NCI-H510A treated with DMSO at 0.1 percent for 48 hours (cell line): Measurements from ENCODE around the gene MRPL52.
A peak's percentile ranks its signal among the peaks of the same experiment; 100 is the strongest.
"Not testable (repeated sequence)": the region's sequence is repeated elsewhere in the genome, so short reads cannot be mapped to it uniquely, and the experiment has no call there.

Experiments used
- DNase-seq: peaks from one replicate; lab custom pipeline; 2025; lab: John Stamatoyannopoulos, UW

Gene MRPL52

GRCh38 chr14:22829661-22830442, at the start of gene MRPL52:
TSS of gene MRPL52 (plus strand) at chr14:22829887. CDS start at chr14:22829913, 26 bp downstream.
- peak; percentile 78 for DNase-seq

DNA sequence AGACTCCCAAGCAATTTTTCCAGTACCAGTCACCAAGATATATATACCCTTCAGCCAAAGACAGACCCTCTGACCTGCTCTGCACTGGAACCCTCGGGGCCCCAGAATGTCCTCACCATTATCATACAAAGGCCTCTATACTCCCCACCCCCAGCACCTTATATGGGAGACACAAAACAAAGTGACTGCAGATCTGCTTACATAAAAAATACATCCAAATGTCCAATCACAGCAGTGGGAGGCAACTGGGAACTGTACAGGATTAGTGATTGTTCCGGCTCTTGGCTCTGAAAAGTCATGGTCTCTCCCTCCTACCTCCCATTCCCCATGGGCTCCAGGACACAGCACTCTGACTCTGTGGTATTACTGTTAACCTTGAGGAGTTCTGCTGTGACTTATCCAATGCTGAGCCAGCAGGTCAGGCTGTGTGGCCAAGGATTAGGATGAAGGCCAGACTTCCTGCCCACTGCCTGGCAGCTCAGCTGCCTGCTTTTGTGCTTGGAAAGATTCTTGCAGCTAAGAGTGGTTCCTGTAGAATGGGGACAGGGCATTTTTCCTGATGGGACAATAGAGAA, 49.5 kb upstream of the MRPL52 start:
- DNase-seq: no peak

- DNase-seq: no peak
Measured at GRCh38 chr14:22780941-22781300, 48.8 kb upstream of the MRPL52 start.

GRCh38 chr14:22781301-22781991, 48.2 kb upstream of the MRPL52 start:
- DNase-seq: no peak

DNA sequence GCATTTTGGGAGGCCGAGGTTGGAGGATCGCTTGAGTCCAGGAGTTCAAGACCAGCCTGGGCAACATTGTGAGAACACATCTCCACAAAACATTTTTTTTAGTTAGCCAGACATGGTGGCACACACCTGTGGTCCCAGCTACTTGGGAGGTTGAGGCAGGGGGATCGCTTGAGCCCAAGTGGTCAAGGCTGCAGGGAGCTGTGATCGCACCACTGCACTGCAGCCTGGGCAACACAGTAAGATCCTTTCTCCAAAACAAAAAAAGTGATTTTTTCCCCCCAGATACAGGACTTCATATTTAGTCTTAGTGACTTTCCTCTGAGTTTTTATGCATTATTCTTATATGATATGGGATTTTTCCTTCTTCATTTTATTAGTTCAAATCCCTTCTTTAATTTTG, 43.0 kb upstream of the MRPL52 start:
- no peak for DNase-seq

DNA sequence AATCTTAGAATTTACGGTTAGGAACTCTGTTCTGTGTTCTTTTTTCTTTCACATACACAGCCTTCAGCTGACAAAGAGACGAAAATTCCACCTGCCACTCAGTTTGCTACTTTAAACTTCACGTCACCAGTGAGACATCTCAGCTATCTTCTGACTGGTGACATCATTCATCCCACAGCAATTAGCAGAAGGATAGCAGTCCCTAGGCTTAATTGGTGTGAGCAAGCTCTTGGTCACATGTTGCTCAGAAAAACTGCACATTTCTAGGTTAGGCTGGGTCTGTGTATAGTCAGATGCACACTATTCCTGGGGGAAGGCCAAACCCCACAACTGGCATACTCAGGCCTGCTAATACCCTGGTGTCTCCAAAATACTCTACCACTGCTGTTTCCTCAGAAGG, 38.4 kb upstream of the MRPL52 start:
- DNase-seq: no peak

DNA sequence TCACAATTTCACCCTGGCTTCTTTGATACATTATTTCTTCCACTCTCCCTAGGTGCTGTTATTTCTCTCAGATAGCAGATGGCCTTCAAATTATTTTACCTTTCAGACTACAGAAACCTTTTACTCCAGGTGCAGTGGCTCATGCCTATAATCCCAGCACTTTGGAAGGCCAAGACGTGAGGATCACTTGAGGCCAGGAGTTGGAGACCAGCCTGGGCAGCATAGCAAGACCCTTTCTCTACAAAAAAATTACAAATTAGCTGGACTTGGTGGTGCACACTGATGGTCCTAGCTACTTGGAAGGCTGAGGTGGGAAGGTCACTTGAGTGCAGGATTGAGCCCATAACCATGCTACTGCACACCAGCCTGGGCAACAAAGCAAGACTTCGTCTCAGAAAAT, 37.5 kb upstream of the MRPL52 start:
- DNase-seq: no peak

- DNase-seq: not testable (repeated sequence)
Measured at GRCh38 chr14:22793550-22793949, 36.1 kb upstream of the MRPL52 start.

DNA sequence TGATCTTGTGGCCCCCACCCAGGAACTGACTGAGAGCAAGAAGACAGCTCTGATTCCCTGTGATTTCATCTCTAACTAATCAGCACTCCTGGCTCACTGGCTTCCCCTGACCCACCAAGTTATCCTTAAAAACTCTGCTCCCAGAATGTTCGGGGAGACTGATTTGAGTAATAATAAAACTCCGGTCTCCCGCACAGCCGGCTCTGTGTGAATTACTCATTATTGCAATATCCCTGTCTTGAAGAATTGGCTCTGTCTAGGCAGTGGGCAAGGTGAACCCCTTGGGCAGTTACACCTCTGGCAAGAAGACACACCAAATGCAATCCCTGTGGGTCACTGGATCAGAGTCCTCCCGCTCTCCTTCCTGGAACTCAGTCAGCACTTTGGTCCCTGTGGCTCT, 35.7 kb upstream of the MRPL52 start:
- no peak for DNase-seq

DNA sequence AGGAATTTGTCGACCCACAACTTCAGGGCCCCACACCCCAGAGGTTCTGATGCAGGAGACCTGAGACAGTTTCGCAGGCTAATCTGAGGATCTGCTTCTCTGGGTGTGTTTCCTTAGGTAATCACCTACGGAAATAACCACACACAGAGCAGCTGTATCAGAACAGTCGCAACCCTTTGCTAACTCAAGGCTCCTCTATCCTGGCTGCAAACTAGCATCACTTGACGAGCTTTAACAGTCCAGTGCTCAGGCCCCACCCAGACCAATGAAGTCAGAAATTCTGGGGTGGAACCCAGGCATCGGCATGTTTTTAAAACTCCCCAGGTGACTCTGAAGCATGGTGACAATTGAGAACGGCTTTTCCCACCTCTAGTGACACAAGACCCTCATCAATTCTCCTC, 35.1 kb upstream of the MRPL52 start:
- DNase-seq: no peak

DNA sequence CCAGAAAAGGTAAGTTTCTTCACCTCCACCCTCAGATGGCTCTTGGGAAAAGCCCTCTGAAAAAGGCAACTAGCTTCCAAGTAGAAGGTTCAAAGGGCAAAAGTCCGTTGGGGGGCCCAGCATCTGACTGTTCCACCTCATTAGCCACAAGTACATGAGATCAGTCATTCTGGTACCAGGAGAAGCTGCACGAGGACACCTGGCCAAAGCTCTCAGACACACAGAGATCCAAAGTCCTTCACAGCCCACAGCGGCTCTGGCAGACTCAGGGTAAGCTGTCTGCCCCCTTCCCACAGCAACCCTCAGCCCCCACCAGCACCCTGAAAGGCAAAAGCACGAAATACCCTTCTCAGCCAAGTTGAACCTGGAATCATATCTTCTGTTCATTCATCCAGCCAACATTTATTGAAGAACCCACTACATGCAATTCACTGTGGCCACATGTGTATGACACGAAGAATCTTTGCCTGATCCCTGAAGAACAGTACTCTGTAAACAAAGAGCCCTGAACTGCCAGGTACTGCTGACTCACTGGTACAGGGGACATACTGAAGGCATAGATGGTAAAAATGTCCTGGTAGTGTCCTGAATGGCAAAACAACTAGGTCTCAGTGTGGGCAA, 33.5 kb upstream of the MRPL52 start:
- DNase-seq: no peak

GRCh38 chr14:22797017-22797917, 32.4 kb upstream of the MRPL52 start:
- no peak for DNase-seq

DNA sequence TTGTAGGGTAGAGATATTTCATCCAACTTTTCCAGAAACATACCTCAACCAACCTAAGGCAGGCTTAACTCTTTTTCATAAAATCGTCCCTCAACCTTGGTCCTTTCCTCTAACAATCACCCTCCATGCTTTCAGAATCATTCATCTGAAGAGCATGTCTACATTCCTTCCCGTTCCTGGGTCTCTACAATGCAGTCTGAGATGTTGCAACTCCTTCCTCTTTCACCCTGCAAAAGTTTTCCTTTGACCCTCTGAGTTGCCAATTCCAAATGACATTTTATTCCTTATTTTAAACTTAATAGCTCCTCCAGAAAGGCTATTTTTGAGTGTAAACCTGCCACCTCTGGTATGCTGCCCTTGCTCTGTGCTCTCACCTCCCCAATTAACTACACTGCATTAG, 31.2 kb upstream of the MRPL52 start:
- no peak for DNase-seq

DNA sequence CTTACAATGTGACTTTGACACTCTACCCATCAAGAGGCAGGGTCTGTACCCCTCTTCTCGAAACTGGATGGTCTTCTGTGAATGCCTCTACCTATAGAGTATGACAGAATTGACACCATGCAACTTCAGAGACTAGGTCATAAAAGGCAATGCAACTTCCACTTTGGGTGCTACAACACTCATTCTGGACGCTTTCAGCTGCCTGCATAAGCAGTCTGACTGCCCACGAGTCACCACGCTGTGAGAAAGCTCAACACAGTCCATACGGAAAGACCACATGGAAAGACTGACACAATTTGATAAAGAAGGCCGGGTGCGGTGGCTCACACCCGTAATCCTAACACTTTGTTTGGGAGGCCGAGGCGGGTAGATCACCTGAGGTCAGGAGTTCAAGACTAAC, 29.3 kb upstream of the MRPL52 start:
- DNase-seq: no peak

DNA sequence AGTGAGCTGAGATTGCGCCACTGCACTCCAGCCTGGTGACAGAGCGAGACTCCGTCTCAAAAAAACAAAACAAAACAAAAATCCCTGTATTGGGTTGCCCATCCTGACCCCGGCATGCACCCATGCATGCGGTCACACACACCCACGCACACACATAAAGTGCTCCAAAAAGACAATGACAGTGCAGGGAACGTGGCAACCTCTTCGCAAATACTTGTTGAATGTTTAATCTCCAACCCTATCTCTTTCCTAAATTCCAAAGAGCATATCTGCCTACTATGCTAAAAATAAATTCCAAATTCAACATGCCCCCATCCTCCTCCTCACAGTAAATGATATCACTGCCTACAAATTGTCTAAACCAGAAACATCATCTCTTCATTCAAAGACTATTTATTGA, 28.0 kb upstream of the MRPL52 start:
- DNase-seq: no peak

- no peak for DNase-seq
Measured at GRCh38 chr14:22802860-22803686, 26.6 kb upstream of the MRPL52 start.

- no peak for DNase-seq
Measured at GRCh38 chr14:22803687-22803974, 26.1 kb upstream of the MRPL52 start.

- DNase-seq: not testable (repeated sequence)
Measured at GRCh38 chr14:22805235-22805634, 24.5 kb upstream of the MRPL52 start.

DNA sequence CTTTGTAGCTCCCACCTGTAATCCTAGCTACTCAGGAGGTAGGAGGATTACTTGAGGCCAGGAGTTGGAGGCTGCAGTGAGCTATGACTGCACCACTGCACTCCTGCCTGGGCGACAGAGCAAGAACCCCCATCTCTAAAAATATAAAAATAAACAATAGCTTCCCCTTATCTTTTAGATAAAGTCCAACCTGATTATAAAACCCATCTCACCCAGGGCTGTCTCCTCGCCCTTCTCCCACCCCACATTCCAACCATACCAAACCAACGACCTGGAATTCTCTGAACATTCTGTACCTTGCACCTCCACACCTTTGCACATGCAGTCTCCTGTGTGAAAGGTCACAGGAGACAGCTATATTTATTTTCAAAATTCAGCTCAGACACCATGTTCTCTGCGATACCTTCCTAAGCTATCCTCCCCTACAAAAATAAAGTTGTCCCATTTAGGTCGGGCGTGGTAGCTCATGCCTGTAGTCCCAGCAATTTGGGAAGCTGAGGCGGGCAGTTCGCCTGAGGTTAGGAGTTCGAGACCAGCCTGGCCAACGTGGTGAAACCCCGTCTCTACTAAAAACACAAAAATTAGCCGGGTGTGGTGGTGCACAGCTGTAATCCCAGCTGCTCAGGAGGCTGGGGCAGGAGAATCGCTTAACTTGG, 22.1 kb upstream of the MRPL52 start:
- no peak for DNase-seq

DNA sequence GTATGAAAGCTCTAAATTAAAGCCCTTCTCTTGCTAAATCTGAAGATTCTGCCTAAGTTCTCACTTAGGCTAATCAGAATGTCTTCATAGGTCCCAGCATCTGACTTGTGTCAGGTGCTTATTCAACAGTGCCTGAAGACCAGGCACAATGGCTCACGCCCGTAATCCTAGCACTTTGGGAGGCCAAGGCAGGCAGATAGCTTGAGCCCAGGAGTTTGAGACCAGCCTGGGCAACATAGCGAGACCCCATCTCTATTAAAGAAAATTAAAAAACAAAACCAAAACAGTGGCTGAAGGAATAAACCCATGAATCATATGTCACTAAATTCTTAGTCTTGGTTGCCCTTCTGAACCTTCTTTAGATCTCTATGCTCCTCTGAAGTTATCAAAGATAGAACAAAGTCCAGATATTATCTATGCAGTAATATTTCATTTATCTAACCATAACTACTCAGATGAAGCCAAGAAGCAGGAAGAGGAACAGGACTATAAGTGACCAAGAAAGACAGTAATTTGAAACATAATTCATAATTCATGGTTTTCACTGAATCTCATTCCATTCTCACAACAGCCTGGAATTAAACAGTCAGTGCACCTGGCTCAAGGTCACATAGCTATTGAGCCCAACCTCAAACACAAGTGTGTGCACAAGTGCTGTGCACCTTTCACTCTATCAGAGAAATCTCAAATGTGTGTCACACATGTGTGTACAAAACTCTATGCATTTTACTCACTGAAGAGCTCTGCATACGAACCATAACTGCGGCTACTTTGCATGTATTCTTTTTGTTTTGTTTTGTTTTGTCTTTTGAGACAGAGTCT, 21.1 kb upstream of the MRPL52 start:
- DNase-seq: no peak
